ENCODE results near the gene IL15.
"Not testable (repeated sequence)": the region's sequence is repeated elsewhere in the genome, so short reads cannot be mapped to it uniquely, and the experiment has no call there.

Gene IL15

DNA sequence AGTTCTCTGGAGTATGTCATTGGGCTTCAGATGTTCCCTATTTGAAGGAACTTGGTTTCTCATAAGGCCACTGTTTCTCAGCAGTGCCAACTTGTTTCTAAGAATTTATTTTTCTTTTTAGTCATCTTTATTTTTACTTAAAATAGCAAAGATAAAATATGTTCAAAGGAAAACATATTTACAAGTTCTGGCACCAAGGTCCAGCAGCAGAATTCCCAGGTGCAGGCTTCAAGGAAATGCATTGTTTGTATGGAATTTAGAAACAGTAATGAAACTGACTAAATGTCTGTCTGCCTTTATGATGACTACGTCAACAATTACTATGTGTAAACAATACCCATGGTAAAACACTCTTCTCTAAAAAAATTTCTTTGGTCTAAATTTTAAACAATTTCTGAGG, 109.6 kb downstream of the IL15 start:
- DNase-seq (ENCODE audit: low read depth, low spot score), result no peak
- H3K4me3 ChIP-seq (ENCODE audit: low read length), result no peak overlapping the region

DNA sequence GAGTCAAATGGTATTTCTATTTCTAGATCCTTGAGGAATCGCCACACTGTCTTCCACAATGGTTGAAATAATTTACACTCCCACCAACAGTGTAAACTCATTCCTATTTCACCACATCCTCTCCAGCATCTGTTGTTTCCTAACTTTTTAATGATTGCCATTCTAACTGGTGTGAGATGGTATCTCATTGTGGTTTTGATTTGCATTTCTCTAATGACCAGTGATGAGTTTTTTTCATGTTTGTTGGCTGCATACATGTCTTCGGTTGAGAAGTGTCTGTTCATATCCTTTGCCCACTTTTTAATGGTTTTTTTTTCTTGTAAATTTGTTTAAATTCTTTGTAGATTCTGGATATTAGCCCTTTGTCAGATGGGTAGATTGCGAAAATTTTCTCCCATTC, 115.4 kb downstream of the IL15 start:
- not testable (repeated sequence) for H3K4me3 ChIP-seq (ENCODE audit: low read length); DNase-seq (ENCODE audit: low read depth, low spot score)

GRCh38 chr4:141757287-141757686, 120.9 kb downstream of the IL15 start:
- no peak overlapping the region for H3K4me3 ChIP-seq (ENCODE audit: low read length)
- DNase-seq (ENCODE audit: low read depth, low spot score), result no peak

DNA sequence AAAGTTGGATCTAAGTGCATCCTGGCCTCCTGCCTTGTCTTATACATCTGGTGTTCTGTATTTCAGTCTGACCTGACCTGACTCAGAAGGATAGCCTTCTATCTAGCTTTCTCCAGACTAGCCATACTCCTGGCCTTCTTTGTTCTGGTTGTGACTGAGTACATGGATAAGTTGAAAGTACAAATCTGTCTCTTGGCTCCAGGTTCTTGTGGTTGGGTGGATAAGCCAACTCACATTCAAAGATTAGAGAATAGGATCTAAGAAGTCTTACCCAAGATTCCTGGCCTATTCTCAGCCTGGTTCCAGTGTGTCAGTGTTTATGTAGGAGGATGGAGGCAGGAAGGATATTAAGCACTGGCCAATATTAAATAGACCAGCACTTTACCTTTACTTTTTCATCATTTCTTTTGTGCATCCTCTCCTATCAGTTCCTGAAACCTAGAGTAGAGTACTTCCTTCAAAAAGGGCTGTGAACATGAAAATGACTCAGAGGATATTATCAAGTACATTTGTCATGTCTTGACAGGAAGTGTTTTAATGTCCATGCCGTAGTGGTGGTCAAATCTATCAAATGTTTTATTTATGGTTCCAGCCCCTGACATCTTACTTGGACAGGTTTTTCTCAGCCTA, 123.5 kb downstream of the IL15 start:
- no peak overlapping the region for H3K4me3 ChIP-seq (ENCODE audit: low read length)
- DNase-seq (ENCODE audit: low read depth, low spot score), result no peak

DNA sequence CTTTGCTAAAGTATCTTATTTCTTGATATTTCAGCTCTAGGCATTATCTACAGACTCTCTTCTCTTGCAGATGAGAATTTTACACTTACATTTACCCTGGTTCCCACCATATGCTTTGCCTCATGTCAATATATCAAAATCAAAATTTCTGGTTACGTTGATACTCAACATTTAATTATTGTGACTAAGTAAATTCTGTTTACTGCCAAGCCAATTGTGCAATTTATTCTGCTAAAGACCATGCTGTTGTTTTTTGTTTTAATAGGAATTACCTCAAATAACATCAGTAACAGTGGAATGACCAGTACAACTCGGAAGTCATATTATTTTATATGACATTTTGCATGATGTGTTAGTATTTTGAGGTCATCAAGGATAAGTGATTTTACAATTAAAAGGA, 125.5 kb downstream of the IL15 start:
- no peak overlapping the region for H3K4me3 ChIP-seq (ENCODE audit: low read length)
- no peak for DNase-seq (ENCODE audit: low read depth, low spot score)

DNA sequence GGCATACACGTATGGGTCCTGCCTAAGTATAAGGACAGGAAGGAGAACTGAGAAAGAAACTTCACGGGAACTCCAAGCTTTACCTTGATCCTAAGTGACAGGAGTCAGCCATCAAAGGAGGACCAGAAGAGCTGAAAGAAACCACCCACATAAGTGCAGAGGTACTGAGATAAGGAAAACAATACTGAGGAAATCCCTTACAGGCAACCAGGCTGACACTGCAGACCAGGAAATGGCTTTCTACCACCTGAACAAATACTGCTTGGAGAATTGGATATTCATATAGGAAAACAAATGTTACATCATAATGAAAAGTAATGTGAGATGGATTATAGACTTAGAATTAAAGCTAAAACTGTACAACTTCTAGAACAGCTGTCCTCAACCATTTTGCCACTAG, 127.0 kb downstream of the IL15 start:
- H3K4me3 ChIP-seq (ENCODE audit: low read length), result no peak overlapping the region
- DNase-seq (ENCODE audit: low read depth, low spot score), result no peak

DNA sequence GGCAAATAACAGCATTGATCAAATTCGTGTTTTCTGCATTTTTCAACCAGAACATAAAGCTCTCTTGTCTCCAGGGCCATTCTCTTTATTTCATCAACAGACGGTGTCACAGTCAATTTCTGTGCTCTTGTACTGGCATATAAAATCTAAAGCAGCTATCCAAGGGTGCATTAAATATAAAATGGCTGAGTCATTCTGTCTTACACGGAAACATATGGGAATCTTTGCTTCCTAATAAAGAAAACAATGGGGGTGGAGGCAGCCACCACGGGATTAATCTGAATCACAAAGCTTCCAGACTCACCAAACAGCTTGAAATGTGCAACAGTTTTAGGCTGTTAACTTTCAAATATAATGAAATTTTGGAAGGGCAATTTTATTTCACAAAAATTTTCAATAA, 132.6 kb downstream of the IL15 start:
- no peak for DNase-seq (ENCODE audit: low read depth, low spot score)

GRCh38 chr4:141771889-141772830, 135.8 kb downstream of the IL15 start:
- H3K4me3 ChIP-seq (ENCODE audit: low read length), result no peak overlapping the region
- peak; percentile 20 for DNase-seq (ENCODE audit: low read depth, low spot score)

More for the DNA sequence above, 132.6 kb downstream of the IL15 start:
- H3K4me3 ChIP-seq (ENCODE audit: low read length), result no peak overlapping the region

DNA sequence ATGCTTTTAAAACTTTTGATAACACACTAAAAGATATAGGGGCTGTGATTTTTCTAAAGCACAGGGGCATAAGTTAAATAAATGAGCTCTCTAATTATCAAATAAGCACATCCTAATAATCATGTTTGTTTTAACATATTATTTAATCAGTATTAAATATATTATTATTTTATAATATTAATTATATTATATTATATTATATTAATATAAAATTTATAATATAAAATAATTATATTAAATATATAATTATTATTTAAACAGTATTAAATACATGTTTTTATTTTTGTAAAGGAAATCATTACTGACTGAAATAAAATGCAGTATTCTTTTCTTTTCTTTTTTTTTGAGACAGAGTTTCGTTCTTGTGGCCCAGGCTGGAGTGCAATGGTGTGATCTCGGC, 136.5 kb downstream of the IL15 start:
- H3K4me3 ChIP-seq (ENCODE audit: low read length), result no peak overlapping the region
- DNase-seq (ENCODE audit: low read depth, low spot score), result no peak

DNA sequence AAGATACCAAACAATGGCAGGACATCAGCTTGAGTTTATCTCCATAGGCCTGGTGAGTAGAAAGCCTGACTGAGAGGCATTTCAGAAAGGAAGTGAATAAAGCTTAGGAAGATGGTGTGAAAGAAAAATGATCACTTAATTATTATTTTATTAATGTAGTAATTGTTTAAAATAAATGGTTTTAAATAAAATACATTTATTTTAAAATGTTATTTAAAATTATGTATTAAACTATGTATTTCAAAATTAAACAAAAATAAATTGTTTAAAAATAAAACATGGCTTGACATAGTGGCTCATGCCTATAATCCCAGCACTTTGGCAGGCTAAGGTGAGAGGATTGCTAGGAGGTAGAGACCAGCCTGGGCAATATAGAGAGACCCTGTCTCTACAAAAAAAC, 145.8 kb downstream of the IL15 start:
- H3K4me3 ChIP-seq (ENCODE audit: low read length), result no peak overlapping the region
- DNase-seq (ENCODE audit: low read depth, low spot score), result no peak

Measured in Jurkat, Clone E6-1 (cell line).